SK-N-SH (cell line): Measurements from ENCODE around the gene ASB18. TPM values are rescaled to one million over a fixed set of nuclear protein-coding genes. Genes with fewer than 3 reads are reported as not detected.
A peak's percentile ranks its signal among the peaks of the same experiment; 100 is the strongest.

Experiments
- CTCF ChIA-PET: fragments of 300-600, 350-600 bp; formaldehyde crosslinking; extraction: SDS; loops from one replicate; lab custom pipeline; 2021; lab: Yijun Ruan, JAX
- POLR2A ChIA-PET: fragments of 350-600 bp; sonication (Branson Sonifier 250); formaldehyde crosslinking; extraction: SDS; loops from one replicate; lab custom pipeline; 2020; ENCODE audit warnings: antibody characterized with exemption, inconsistent platforms; lab: Yijun Ruan, JAX
- DNase-seq: peaks from one replicate; pipeline ENCODE4 v3.0.0; 2012
- H2AFZ ChIP-seq: fragments of 200-600 bp; sonication (generic); 2 replicates; pipeline ENCODE4 v1.8.1; 2016; ENCODE audit warnings: antibody characterized with exemption, mild to moderate bottlenecking, low read depth
- H3F3A ChIP-seq: fragments of 200-600 bp; sonication (generic); replicated peaks from 2 replicates; pipeline ENCODE3; 2016; ENCODE audit warnings: antibody characterized with exemption, mild to moderate bottlenecking; ENCODE audit not compliant: insufficient read depth
- H3K27ac ChIP-seq, 2 experiments: fragments of 200-500 bp in 1 of 2; fragments of 200-600 bp in 1 of 2; sonication (Bioruptor generic) in 1 of 2; sonication (generic), shearing (Covaris generic) in 1 of 2; 2 replicates each; pipeline versions ENCODE4 v1.5.1 to v1.6.1; 2014 to 2016; ENCODE audit warnings: low read depth in 2 of 2, inconsistent platforms in 1 of 2, low read length in 1 of 2, mild to moderate bottlenecking in 1 of 2, mixed read lengths in 1 of 2
- H3K27me3 ChIP-seq: fragments of 200-600 bp; sonication (generic), shearing (Covaris generic); 2 replicates; pipeline ENCODE4 v1.6.1; 2016; ENCODE audit warnings: mixed run types; ENCODE audit not compliant: insufficient read depth
- H3K36me3 ChIP-seq, 2 experiments: fragments of 200-500 bp in 1 of 2; fragments of 200-600 bp in 1 of 2; sonication (Bioruptor generic) in 1 of 2; sonication (generic) in 1 of 2; replicated peaks in 1 of 2; 2 replicates each; pipeline versions ENCODE3 to v1.5.1; 2014 to 2016; ENCODE audit warnings: low read length in 1 of 2, mild to moderate bottlenecking in 1 of 2; ENCODE audit not compliant: insufficient read depth in 2 of 2, control insufficient read depth in 1 of 2
- H3K4me1 ChIP-seq, 2 experiments: fragments of 200-500 bp in 1 of 2; fragments of 200-600 bp in 1 of 2; sonication (Bioruptor generic) in 1 of 2; sonication (generic), shearing (Covaris generic) in 1 of 2; 2 replicates each; pipeline versions ENCODE4 v1.5.1 to v1.6.1; 2014 to 2016; ENCODE audit warnings: low read depth in 1 of 2, low read length in 1 of 2, mixed run types in 1 of 2; ENCODE audit not compliant: insufficient read depth in 2 of 2, control insufficient read depth in 1 of 2
- H3K4me2 ChIP-seq: fragments of 200-600 bp; sonication (generic), shearing (Covaris generic); 2 replicates; pipeline ENCODE4 v1.6.1; 2017; ENCODE audit warnings: mixed run types
- H3K4me3 ChIP-seq, 2 experiments: fragments of 200-500 bp in 1 of 2; fragments of 200-600 bp in 1 of 2; sonication (Bioruptor generic) in 1 of 2; sonication (generic), shearing (Covaris generic) in 1 of 2; 2 replicates each; pipeline versions ENCODE4 v1.5.1 to v1.8.1; 2014 to 2016; ENCODE audit warnings: low read depth in 2 of 2, inconsistent platforms in 1 of 2, low read length in 1 of 2, mild to moderate bottlenecking in 1 of 2, mixed read lengths in 1 of 2, moderate library complexity in 1 of 2
- H3K79me2 ChIP-seq: fragments of 200-600 bp; sonication (generic); 2 replicates; pipeline ENCODE4 v1.8.1; 2017; ENCODE audit warnings: mild to moderate bottlenecking; ENCODE audit not compliant: insufficient read depth
- H3K9ac ChIP-seq: fragments of 200-600 bp; sonication (generic); 2 replicates; pipeline ENCODE4 v1.6.1; 2017; ENCODE audit warnings: mixed run types
- H3K9me2 ChIP-seq: fragments of 200-600 bp; sonication (generic); 2 replicates; pipeline ENCODE4 v1.6.1; 2017; ENCODE audit warnings: mixed run types
- H3K9me3 ChIP-seq: fragments of 200-600 bp; sonication (generic); 2 replicates; pipeline ENCODE4 v1.6.1; 2017; ENCODE audit warnings: mixed run types, mild to moderate bottlenecking, moderate library complexity
- H4K20me1 ChIP-seq: fragments of 200-600 bp; sonication (generic); 2 replicates; pipeline ENCODE4 v1.6.1; 2017; ENCODE audit warnings: mild to moderate bottlenecking, mixed run types; ENCODE audit not compliant: insufficient read depth
- CHD2 ChIP-seq: fragments of 150-350 bp; IDR thresholded peaks from 2 replicates; pipeline ENCODE4 v1.6.1; 2018; ENCODE audit warnings: low read length; ENCODE audit not compliant: partially characterized antibody
- EZH2phosphoT487 ChIP-seq: fragments of 200-600 bp; sonication (generic); IDR thresholded peaks from 2 replicates; pipeline ENCODE4 v1.6.1; 2017; ENCODE audit warnings: low read depth, mixed run types, mild to moderate bottlenecking, antibody characterized with exemption, moderate library complexity, borderline replicate concordance
- FOSL2 ChIP-seq: IDR thresholded peaks from 2 replicates; pipeline ENCODE4 v1.4.0; 2012; ENCODE audit warnings: low read depth, mild to moderate bottlenecking, moderate library complexity, borderline replicate concordance
- GATA2 ChIP-seq: sonication (generic); formaldehyde crosslinking; IDR thresholded peaks from 2 replicates; pipeline ENCODE4 v1.5.0; 2020; ENCODE audit warnings: mild to moderate bottlenecking, missing genetic modification reagents
- RAD21 ChIP-seq: IDR thresholded peaks from 2 replicates; pipeline ENCODE4 v1.6.1; 2012; ENCODE audit warnings: mild to moderate bottlenecking, low read length
- SIN3A ChIP-seq: IDR thresholded peaks from 2 replicates; pipeline ENCODE4 v1.6.1; 2012; ENCODE audit warnings: low read depth, mild to moderate bottlenecking, low read length, moderate library complexity, borderline replicate concordance
- TCF12 ChIP-seq: IDR thresholded peaks from 2 replicates; pipeline ENCODE4 v1.4.0; 2012
- USF1 ChIP-seq: IDR thresholded peaks from 2 replicates; pipeline ENCODE4 v1.4.0; 2012; ENCODE audit warnings: low read depth, borderline replicate concordance
- WGBS: methylation state at CpG from one replicate; pipeline ENCODE4 v1.1.6; 2017; ENCODE audit warnings: low lambda C conversion rate; 5-methylcytosine and 5-hydroxymethylcytosine counted together
- polyA plus RNA-seq, 3 experiments: library from polyadenylated mRNA; depleted of rRNA; stranded (reverse); fragments of >200 nt; gene quantifications; 2 replicates each; pipeline ENCODE4 v1.2.3, GENCODE V29; 2012
- TF ChIP-seq, protein P1 (sequence below): fragments of 150-350 bp; IDR thresholded peaks from 2 replicates; pipeline ENCODE4 v1.6.1; 2017; ENCODE audit warnings: antibody characterized with exemption, low read length, low read depth, borderline replicate concordance

Gene ASB18
- polyA plus RNA-seq, 1 of the 3 experiments (the other 2 are of a cell fraction) = not detected

GRCh38 chr2:236171181-236171679 lies 93.0 kb downstream of the ASB18 start:
- TF ChIP-seq EZH2phosphoT487 = peak; percentile 31
- no peak for TF ChIP-seq CHD2
- POLR2A ChIA-PET = no interaction called here
- H4K20me1 ChIP-seq = no peaks in the 10 kb centered on the region
- H3F3A ChIP-seq = peaks cover 11% of the 10 kb centered on the region
- no peaks in the 10 kb centered on the region for H3K9me3 ChIP-seq
- H3K27me3 ChIP-seq = peaks cover 84% of the 10 kb centered on the region
- no peak overlapping the region for H3K27ac ChIP-seq
- no peaks in the 10 kb centered on the region for H3K36me3 ChIP-seq
- H3K4me2 ChIP-seq = no peak overlapping the region
- no peaks in the 10 kb centered on the region for H3K9me2 ChIP-seq
- WGBS = 18% methylated on average over 13 of the region's 27 CpGs
- no peak overlapping the region for H2AFZ ChIP-seq
- H3K9ac ChIP-seq = no peak overlapping the region
- H3K79me2 ChIP-seq = no peaks in the 10 kb centered on the region
- H3K4me3 ChIP-seq = no peak overlapping the region
- peaks cover 0 to 5% of the 10 kb centered on the region in 2 experiments; a peak in 2 of 4 replicates for H3K4me1 ChIP-seq
- peak; percentile 19 for DNase-seq
- CTCF ChIA-PET = interaction anchor here (0.6 to 15.0 kb wide), 7 partner anchors 10 to 405 kb away, joined by 4 to 248 read pairs (median 6); no protein-coding TSS in a partner anchor

DNA sequence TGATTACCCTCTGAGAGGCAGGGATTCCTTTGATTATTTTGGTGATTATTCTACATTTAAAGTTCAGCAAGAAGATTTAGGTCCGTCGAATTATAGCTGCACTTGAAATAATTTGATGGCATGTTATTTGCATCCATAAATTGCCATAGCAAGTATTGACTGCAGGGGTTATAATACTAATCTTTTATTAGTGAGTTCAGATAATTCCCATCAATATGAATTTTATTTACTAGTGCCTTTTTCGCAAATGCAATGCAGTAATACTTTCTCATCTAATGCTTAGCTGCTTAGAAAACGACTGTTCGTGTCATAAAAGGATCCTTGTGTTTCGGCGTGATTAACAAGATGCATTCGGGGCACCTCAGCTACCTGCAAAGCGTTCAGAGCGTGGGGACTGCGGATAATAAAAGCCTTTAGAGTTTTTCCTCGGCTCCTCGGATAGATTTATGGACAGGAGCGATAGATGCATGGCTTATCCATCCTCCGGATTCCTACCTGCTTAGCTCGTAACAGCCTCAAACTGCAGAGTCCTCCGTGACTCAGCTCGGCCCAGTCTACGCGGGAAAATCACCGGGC lies 93.5 kb downstream of the ASB18 start:
- DNase-seq = peak; percentile 22
- Histone ChIP-seq H4K20me1 (no peaks in the 10 kb centered on the region), H3K9me2 (no peaks in the 10 kb centered on the region), H3K27me3 (peaks cover 90% of the 10 kb centered on the region), H3K4me2 (no peak overlapping the region), H3F3A (peaks cover 6% of the 10 kb centered on the region), H3K36me3 (no peaks in the 10 kb centered on the region), H3K27ac (no peak overlapping the region), H3K9me3 (no peaks in the 10 kb centered on the region), H3K79me2 (no peaks in the 10 kb centered on the region), H3K9ac (no peak overlapping the region), H2AFZ (no peak overlapping the region), H3K4me3 (no peak overlapping the region), H3K4me1 (peaks cover 0 to 5% of the 10 kb centered on the region in 2 experiments; a peak in 2 of 4 replicates)
- ChIA-PET CTCF (interaction anchor here (1.1 to 15.0 kb wide), 6 partner anchors 10 to 405 kb away, joined by 4 to 248 read pairs (median 24); no protein-coding TSS in a partner anchor), POLR2A (no interaction called here)
- TF ChIP-seq, protein P1, sequence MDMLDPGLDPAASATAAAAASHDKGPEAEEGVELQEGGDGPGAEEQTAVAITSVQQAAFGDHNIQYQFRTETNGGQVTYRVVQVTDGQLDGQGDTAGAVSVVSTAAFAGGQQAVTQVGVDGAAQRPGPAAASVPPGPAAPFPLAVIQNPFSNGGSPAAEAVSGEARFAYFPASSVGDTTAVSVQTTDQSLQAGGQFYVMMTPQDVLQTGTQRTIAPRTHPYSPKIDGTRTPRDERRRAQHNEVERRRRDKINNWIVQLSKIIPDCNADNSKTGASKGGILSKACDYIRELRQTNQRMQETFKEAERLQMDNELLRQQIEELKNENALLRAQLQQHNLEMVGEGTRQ = no peak
- TF ChIP-seq FOSL2 = no peak
- TF ChIP-seq TCF12 = no peak
- TF ChIP-seq SIN3A = no peak
- TF ChIP-seq CHD2 = no peak
- no peak for TF ChIP-seq USF1
- no peak for TF ChIP-seq RAD21
- TF ChIP-seq GATA2 (CRISPR knock-in tag) = no peak
- WGBS = 48% methylated on average over 14 of the region's 21 CpGs
